PFSK-1 (cell line): ENCODE results near the gene TPP1.

Experiments
- POLR2AphosphoS5 ChIP-seq: IDR thresholded peaks from 2 replicates; pipeline ENCODE4 v1.6.1; 2012; ENCODE audit warnings: low read depth, mild to moderate bottlenecking, control low read depth, low read length, moderate library complexity
- REST ChIP-seq, 2 experiments: IDR thresholded peaks; 2 replicates each; pipeline versions ENCODE4 v1.6.1 to v1.8.0; 2011 to 2012; ENCODE audit warnings: low read depth in 2 of 2, low read length in 2 of 2, control low read depth in 1 of 2, inconsistent platforms in 1 of 2, mild to moderate bottlenecking in 1 of 2, moderate library complexity in 1 of 2; ENCODE audit not compliant: insufficient read depth in 1 of 2
- TAF1 ChIP-seq: IDR thresholded peaks from 2 replicates; pipeline ENCODE4 v1.6.1; 2012; ENCODE audit warnings: low read length, control low read depth, borderline replicate concordance; ENCODE audit not compliant: insufficient read depth

- TF ChIP-seq TAF1 (no peak), POLR2AphosphoS5 (no peak), REST (IDR thresholded peaks at IDR 0.05; ENCODE audit: insufficient read depth in 1 of 2, low read depth in 2 of 2, low read length in 2 of 2) (no peak)
Measured at GRCh38 chr11:6636480-6636879, 17.3 kb upstream of the TPP1 start.
